Astrocyte of the cerebellum (primary cell): ENCODE data around the gene PCDH17.

Experiments
- DNase-seq: peaks from one replicate; pipeline ENCODE4 v3.0.0-alpha.2; 2011; ENCODE audit warnings: low read depth
- H3K4me3 ChIP-seq: 2 replicates; pipeline ENCODE4 v1.5.1; 2011; ENCODE audit warnings: mild to moderate bottlenecking, low read depth, low read length, moderate library complexity
- in situ Hi-C: cut with HindIII; loops from 2 replicates; pipeline ENCODE4 v1.10.0; 2017; ENCODE audit warnings: low sequenced_read_pairs
- TF ChIP-seq, protein P1 (sequence below): IDR thresholded peaks from 2 replicates; pipeline ENCODE4 v1.5.1; 2012; ENCODE audit warnings: low read length, low read depth, moderate library complexity, mild to moderate bottlenecking; ENCODE audit errors: missing control alignments

Gene PCDH17

DNA sequence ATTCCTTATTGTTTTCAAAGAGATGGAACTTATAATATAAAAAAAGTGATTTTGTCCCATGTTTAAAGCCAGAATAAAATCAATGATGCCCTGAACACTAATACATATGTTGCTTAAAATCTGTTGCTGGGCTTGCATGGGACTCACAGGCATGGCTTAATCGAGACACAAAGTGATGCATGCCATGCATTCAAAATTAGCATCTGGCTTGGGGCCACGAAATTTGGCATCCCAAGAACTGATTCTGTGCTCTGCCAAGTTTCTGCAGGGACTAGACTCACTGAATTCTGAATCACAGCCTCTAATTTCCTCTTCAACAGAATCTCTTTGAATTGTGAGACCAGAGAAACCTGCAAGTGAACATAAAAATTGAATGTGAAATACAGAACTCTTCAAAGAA, 109.2 kb downstream of the PCDH17 start:
- no peak overlapping the region for H3K4me3 ChIP-seq
- TF ChIP-seq, protein P1, sequence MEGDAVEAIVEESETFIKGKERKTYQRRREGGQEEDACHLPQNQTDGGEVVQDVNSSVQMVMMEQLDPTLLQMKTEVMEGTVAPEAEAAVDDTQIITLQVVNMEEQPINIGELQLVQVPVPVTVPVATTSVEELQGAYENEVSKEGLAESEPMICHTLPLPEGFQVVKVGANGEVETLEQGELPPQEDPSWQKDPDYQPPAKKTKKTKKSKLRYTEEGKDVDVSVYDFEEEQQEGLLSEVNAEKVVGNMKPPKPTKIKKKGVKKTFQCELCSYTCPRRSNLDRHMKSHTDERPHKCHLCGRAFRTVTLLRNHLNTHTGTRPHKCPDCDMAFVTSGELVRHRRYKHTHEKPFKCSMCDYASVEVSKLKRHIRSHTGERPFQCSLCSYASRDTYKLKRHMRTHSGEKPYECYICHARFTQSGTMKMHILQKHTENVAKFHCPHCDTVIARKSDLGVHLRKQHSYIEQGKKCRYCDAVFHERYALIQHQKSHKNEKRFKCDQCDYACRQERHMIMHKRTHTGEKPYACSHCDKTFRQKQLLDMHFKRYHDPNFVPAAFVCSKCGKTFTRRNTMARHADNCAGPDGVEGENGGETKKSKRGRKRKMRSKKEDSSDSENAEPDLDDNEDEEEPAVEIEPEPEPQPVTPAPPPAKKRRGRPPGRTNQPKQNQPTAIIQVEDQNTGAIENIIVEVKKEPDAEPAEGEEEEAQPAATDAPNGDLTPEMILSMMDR: no peak
- peak; percentile 5 for DNase-seq
- in situ Hi-C loops: no loop called here

DNA sequence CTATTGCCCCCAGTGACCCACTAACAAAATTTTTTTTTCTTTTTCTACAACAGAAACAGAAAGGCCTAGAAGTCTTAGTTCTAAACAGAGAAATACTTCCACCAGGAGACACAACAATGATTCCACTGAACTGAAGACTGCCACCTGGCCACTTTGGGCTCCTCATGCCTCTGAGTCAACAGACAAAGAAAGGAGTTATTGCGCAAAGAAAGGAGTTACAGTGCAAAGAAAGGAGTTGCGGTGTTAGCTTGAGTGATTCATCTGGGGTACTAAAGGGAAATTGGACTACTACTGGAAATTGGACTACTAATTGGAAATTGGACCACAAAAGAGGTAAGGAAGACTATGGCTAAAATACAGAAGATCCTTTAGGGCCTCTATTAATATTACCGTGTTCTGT, 116.6 kb downstream of the PCDH17 start:
- no peak for DNase-seq
- TF ChIP-seq, protein P1: no peak
- H3K4me3 ChIP-seq: no peak overlapping the region
- in situ Hi-C loops: no loop called here

DNA sequence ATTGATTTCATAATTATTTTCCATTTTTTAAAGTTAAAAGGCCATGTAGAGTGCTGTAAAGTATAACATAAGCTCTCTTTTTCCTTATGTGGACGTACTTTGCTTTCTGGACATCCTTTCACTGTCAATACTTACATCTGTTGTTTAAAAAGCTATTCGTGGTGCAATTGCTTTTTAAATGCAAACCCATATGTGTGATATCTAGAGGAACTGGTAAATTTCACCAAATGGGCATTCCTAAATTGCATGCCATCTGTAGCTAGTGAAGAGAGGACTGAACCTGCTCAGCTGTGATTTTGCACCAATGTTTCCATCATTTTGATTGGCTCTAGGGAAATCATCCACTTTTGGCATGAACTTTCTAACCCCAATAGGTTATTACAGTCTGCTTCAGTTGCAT, 129.4 kb downstream of the PCDH17 start:
- in situ Hi-C loops: no loop called here
- H3K4me3 ChIP-seq: no peak overlapping the region
- DNase-seq: no peak
- TF ChIP-seq, protein P1: no peak

DNA sequence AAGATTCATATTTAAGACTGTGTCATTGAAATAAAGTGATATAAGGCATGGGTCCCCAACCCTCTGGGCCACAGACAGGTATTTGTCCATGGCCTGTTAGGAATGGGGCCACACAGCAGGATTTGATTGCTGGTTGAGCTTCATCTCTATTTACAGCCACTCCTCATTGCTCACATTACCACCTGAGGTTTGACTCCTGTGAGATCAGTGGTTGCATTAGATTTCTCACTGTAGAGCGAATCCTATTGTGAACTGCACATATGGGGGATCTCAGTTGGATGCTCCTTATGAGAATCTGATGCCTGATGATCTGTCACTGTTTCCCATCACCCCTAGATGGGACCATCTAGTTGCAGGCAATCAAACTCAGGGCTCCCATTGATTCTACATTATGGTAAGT, 132.1 kb downstream of the PCDH17 start:
- no peak overlapping the region for H3K4me3 ChIP-seq
- in situ Hi-C loops: no loop called here
- TF ChIP-seq, protein P1: no peak
- DNase-seq: no peak
